GM12873 (cell line): ENCODE measurements around the gene ADAM19.

ENCODE experiments used
- TF ChIP-seq, protein P1 (sequence below): IDR thresholded peaks from 2 replicates; pipeline ENCODE4 v1.5.1; 2012; ENCODE audit warnings: low read depth, mild to moderate bottlenecking, moderate library complexity, low read length, control low read depth; ENCODE audit not compliant: insufficient read depth; ENCODE audit errors: missing control alignments

ADAM19 gene

GRCh38 chr5:157602505-157602904 lies 26.9 kb upstream of the ADAM19 start:
- TF ChIP-seq, protein P1, sequence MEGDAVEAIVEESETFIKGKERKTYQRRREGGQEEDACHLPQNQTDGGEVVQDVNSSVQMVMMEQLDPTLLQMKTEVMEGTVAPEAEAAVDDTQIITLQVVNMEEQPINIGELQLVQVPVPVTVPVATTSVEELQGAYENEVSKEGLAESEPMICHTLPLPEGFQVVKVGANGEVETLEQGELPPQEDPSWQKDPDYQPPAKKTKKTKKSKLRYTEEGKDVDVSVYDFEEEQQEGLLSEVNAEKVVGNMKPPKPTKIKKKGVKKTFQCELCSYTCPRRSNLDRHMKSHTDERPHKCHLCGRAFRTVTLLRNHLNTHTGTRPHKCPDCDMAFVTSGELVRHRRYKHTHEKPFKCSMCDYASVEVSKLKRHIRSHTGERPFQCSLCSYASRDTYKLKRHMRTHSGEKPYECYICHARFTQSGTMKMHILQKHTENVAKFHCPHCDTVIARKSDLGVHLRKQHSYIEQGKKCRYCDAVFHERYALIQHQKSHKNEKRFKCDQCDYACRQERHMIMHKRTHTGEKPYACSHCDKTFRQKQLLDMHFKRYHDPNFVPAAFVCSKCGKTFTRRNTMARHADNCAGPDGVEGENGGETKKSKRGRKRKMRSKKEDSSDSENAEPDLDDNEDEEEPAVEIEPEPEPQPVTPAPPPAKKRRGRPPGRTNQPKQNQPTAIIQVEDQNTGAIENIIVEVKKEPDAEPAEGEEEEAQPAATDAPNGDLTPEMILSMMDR, result no peak

GRCh38 chr5:157600252-157600651 lies 24.7 kb upstream of the ADAM19 start:
- TF ChIP-seq, protein P1, result no peak

- TF ChIP-seq, protein P1, result no peak
These were observed 24.0 kb upstream of the ADAM19 start for GRCh38 chr5:157599565-157599964.

DNA sequence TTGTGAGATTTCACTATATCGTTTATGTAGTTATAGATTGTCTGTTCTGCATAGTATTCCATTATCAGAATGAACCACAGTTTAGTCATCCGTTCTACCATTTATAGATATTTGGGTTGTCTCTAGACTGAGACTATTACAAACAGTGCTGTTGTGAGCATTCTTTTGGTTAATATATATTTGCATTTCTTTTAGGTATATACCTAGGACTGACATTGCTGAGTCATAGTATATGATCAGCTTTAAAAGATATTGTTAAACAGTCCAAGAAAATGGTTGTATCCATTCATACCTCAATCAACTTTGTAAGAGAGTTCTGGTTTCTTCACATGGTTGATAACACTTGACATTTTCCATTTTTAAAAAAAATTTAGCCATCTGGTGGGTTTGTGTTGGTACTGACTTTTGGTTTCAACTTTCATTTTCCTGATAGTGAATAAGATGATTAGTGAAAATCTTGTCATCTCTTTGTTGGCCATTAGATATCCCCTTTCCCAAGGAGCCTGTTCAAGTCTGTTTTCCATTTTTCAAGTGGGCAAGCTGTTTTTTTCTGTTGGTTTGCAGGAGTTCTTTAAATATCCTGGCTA lies 22.9 kb upstream of the ADAM19 start:
- TF ChIP-seq, protein P1, result no peak

- TF ChIP-seq, protein P1, result no peak
These were observed 21.7 kb upstream of the ADAM19 start for GRCh38 chr5:157597277-157597676.

DNA sequence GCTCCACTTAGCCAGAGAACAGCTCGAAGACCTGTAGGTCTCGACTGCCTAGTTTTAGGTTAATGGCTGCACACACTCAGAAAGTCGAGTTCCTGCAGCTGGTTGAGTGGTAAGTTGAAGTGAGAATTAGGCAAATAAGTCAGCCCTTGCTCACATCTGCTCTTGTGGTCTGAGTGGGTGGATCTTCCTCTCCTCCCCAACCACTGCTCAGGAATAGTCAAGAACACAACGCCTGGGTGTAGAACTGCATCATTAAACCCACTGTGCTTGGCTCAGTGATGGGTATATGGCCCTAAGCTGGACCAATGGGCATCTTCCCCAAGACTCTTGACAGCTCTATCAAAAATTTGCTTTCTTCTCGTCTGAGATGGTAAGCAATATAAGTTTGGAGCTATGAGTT lies 20.9 kb upstream of the ADAM19 start:
- TF ChIP-seq, protein P1, result no peak

- TF ChIP-seq, protein P1, result no peak
These were observed 19.3 kb upstream of the ADAM19 start for GRCh38 chr5:157594675-157595459.
